Nephron (organoid): ENCODE data around the gene NRCAM.
"Not testable (repeated sequence)": the region's sequence is repeated elsewhere in the genome, so short reads cannot be mapped to it uniquely, and the experiment has no call there.

Experiments used
- H3K27ac Mint-ChIP-seq, 3 experiments: 2 replicates each; pipeline ENCODE4 v1.8.0; 2020; ENCODE audit warnings: mixed read lengths in 3 of 3, mild to moderate bottlenecking in 2 of 3, moderate library complexity in 1 of 3
- H3K27me3 Mint-ChIP-seq: 2 replicates; pipeline ENCODE4 v1.8.0; 2021; ENCODE audit warnings: low read depth, mild to moderate bottlenecking, moderate library complexity, mixed read lengths
- H3K36me3 Mint-ChIP-seq: 2 replicates; pipeline ENCODE4 v1.8.0; 2020; ENCODE audit warnings: low read depth, mixed read lengths
- H3K4me1 Mint-ChIP-seq: 2 replicates; pipeline ENCODE4 v1.8.0; 2020; ENCODE audit warnings: mixed read lengths
- H3K4me3 Mint-ChIP-seq, 3 experiments: 2 replicates each; pipeline ENCODE4 v1.8.0; 2020; ENCODE audit warnings: mild to moderate bottlenecking in 3 of 3, mixed read lengths in 3 of 3, moderate library complexity in 2 of 3
- H3K9me3 Mint-ChIP-seq: 2 replicates; pipeline ENCODE4 v1.8.0; 2020; ENCODE audit warnings: mixed read lengths
- CTCF ChIP-seq, 3 experiments: fragments of 200-600 bp; sonication (generic); IDR thresholded peaks; one replicate each; pipeline ENCODE4 v1.5.0; 2021; ENCODE audit warnings: antibody characterized with exemption in 3 of 3; ENCODE audit not compliant: unreplicated experiment in 3 of 3

The NRCAM gene

GRCh38 chr7:108455998-108456677, at the start of gene NRCAM:
TSS of gene NRCAM (minus strand) at chr7:108456436. CDS start at chr7:108240064, 216,372 bp downstream.
- Mint-ChIP-seq H3K9me3 (no peaks in the 10 kb centered on the region), H3K4me1 (peaks cover 10% of the 10 kb centered on the region), H3K4me3 (peak within 1 kb of the TSS; percentile 83 to 87 (median 84)), H3K27ac (no peak within 1 kb of the TSS), H3K27me3 (peaks cover 70% of the 10 kb centered on the region), H3K36me3 (no peaks in the 10 kb centered on the region)
- TF ChIP-seq CTCF (IDR thresholded peaks at IDR 0.05; ENCODE audit: unreplicated experiment in 3 of 3): no peak

- H3K27me3 Mint-ChIP-seq, H3K9me3 Mint-ChIP-seq, H3K27ac Mint-ChIP-seq, H3K4me3 Mint-ChIP-seq: not testable (repeated sequence)
- Mint-ChIP-seq H3K4me1 (peaks cover 15% of the 10 kb centered on the region), H3K36me3 (peaks cover 46% of the 10 kb centered on the region)
Measured at GRCh38 chr7:108504576-108504975, 48.3 kb upstream of the NRCAM start.

- no peaks in the 10 kb centered on the region for H3K27me3 Mint-ChIP-seq
- peaks cover 53% of the 10 kb centered on the region for H3K36me3 Mint-ChIP-seq
- H3K4me1 Mint-ChIP-seq: peaks cover 20% of the 10 kb centered on the region
- TF ChIP-seq CTCF (IDR thresholded peaks at IDR 0.05; ENCODE audit: unreplicated experiment in 3 of 3): no peak
- peak overlapping the region; percentile 54 to 88 (median 62) for H3K27ac Mint-ChIP-seq
- no peaks in the 10 kb centered on the region for H3K9me3 Mint-ChIP-seq
- H3K4me3 Mint-ChIP-seq: no peak overlapping the region
Measured at GRCh38 chr7:108503112-108504026, 47.1 kb upstream of the NRCAM start.

- Mint-ChIP-seq H3K9me3 (no peaks in the 10 kb centered on the region), H3K27ac (peak overlapping the region; percentile 31 to 48 (median 33)), H3K36me3 (peaks cover 45% of the 10 kb centered on the region), H3K4me3 (no peak overlapping the region), H3K4me1 (peaks cover 20% of the 10 kb centered on the region), H3K27me3 (no peaks in the 10 kb centered on the region)
- TF ChIP-seq CTCF (IDR thresholded peaks at IDR 0.05; ENCODE audit: unreplicated experiment in 3 of 3): no peak
Measured at GRCh38 chr7:108499566-108499965, 43.3 kb upstream of the NRCAM start.

- peaks cover 43% of the 10 kb centered on the region for H3K36me3 Mint-ChIP-seq
- H3K9me3 Mint-ChIP-seq: no peaks in the 10 kb centered on the region
- H3K27me3 Mint-ChIP-seq: no peaks in the 10 kb centered on the region
- peaks cover 15% of the 10 kb centered on the region for H3K4me1 Mint-ChIP-seq
- H3K27ac Mint-ChIP-seq: no peak overlapping the region
- H3K4me3 Mint-ChIP-seq: no peak overlapping the region
- no peak for TF ChIP-seq CTCF (IDR thresholded peaks at IDR 0.05; ENCODE audit: unreplicated experiment in 3 of 3)
Measured at GRCh38 chr7:108498481-108498880, 42.2 kb upstream of the NRCAM start.

- H3K4me1 Mint-ChIP-seq: peaks cover 11% of the 10 kb centered on the region
- TF ChIP-seq CTCF (IDR thresholded peaks at IDR 0.05; ENCODE audit: unreplicated experiment in 3 of 3): peak; percentile 82 to 86 (median 85)
- H3K27ac Mint-ChIP-seq: no peak overlapping the region
- no peaks in the 10 kb centered on the region for H3K9me3 Mint-ChIP-seq
- H3K27me3 Mint-ChIP-seq: no peaks in the 10 kb centered on the region
- no peak overlapping the region for H3K4me3 Mint-ChIP-seq
- peaks cover 42% of the 10 kb centered on the region for H3K36me3 Mint-ChIP-seq
Measured at GRCh38 chr7:108497082-108497725, 41.0 kb upstream of the NRCAM start.
